GM19455 (cell line): ENCODE measurements around the gene MCM10.

Experiments used
- ATAC-seq: cut with Tn5 transposase; IDR thresholded peaks from one replicate; pipeline ENCODE4 v1.9.1; 2021; ENCODE audit not compliant: unreplicated experiment

MCM10 gene

GRCh38 chr10:13256627-13257026 is 95.3 kb downstream of the MCM10 start:
- ATAC-seq, result no peak

- ATAC-seq, result no peak
These were observed 96.3 kb downstream of the MCM10 start for GRCh38 chr10:13257621-13258140.
